Activated CD4-positive, alpha-beta memory T cell treated with anti-CD3 and anti-CD28 coated beads, Interleukin-2, amount 10 ng/mL, durations not matched to agents 7 days and 5 days (primary cell): ENCODE results near the gene LGALS16. TPM values are rescaled to one million over a fixed set of nuclear protein-coding genes. Genes with fewer than 3 reads are reported as not detected.
"Not testable (repeated sequence)": the region's sequence is repeated elsewhere in the genome, so short reads cannot be mapped to it uniquely, and the experiment has no call there.

Experiments
- CTCF ChIA-PET: fragments of 350-600 bp; sonication (Branson Sonifier 250); formaldehyde crosslinking; loops from one replicate; lab custom pipeline; 2021; ENCODE audit warnings: antibody characterized with exemption, inconsistent platforms; lab: Charles Lee
- POLR2A ChIA-PET: fragments of 350-600 bp; sonication (Branson Sonifier 250); formaldehyde crosslinking; loops from one replicate; lab custom pipeline; 2021; ENCODE audit warnings: antibody characterized with exemption; lab: Charles Lee
- DNase-seq: peaks from one replicate; pipeline ENCODE4 v3.0.0-alpha.2; 2020
- H3K27ac Mint-ChIP-seq: one replicate; pipeline ENCODE4 v1.8.0; 2021; ENCODE audit warnings: mild to moderate bottlenecking, mixed read lengths
- H3K27me3 Mint-ChIP-seq: one replicate; pipeline ENCODE4 v1.8.0; 2021; ENCODE audit warnings: mixed read lengths
- H3K36me3 Mint-ChIP-seq: one replicate; pipeline ENCODE4 v1.8.0; 2021; ENCODE audit warnings: low read depth, mixed read lengths
- H3K4me1 Mint-ChIP-seq: one replicate; pipeline ENCODE4 v1.8.0; 2021; ENCODE audit warnings: mixed read lengths
- H3K4me3 Mint-ChIP-seq: one replicate; pipeline ENCODE4 v1.8.0; 2021; ENCODE audit warnings: mild to moderate bottlenecking, mixed read lengths
- H3K9me3 Mint-ChIP-seq: one replicate; pipeline ENCODE4 v1.8.0; 2021; ENCODE audit warnings: mixed read lengths
- total RNA-seq, 2 experiments: library from RNA; stranded (reverse); gene quantifications; one replicate each; pipeline ENCODE4 v1.2.3, GENCODE V29; 2021

The LGALS16 gene
- total RNA-seq, 2 experiments from 2014 or later = not detected

DNA sequence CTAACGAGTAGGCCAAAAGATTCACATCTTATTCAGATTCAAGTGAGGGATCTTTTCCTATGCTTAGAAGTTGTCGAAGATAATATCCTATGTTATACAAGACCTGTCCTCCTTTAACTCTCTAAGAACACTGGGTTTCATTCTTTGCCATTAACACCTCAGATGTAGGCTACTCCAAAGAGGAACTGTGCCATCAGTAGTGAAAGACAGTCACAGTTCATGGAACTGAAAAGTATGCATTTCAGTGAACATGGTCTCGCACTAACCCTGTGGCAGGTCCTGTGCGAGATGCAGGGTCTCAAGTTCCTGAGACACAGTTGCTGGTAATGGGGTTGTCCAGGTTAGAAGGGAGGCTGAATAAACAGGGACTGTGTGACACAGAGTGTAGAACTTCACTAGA is 4.1 kb downstream of the LGALS16 start:
- Mint-ChIP-seq H3K9me3 (no peaks in the 10 kb centered on the region), H3K27ac (no peak overlapping the region), H3K4me3 (no peak overlapping the region), H3K4me1 (peaks cover 2% of the 10 kb centered on the region), H3K36me3 (no peaks in the 10 kb centered on the region), H3K27me3 (peaks cover 19% of the 10 kb centered on the region)
- no peak for DNase-seq
- ChIA-PET CTCF (no interaction called here), POLR2A (no interaction called here)

- ChIA-PET POLR2A (no interaction called here), CTCF (no interaction called here)
- H3K4me3 Mint-ChIP-seq = no peak overlapping the region
- DNase-seq = no peak
- H3K36me3 Mint-ChIP-seq = no peaks in the 10 kb centered on the region
- H3K4me1 Mint-ChIP-seq = peaks cover 2% of the 10 kb centered on the region
- no peak overlapping the region for H3K27ac Mint-ChIP-seq
- H3K27me3 Mint-ChIP-seq = peaks cover 19% of the 10 kb centered on the region
- peaks cover 3% of the 10 kb centered on the region for H3K9me3 Mint-ChIP-seq
Observed at GRCh38 chr19:39660661-39661060, 4.9 kb downstream of the LGALS16 start.

DNA sequence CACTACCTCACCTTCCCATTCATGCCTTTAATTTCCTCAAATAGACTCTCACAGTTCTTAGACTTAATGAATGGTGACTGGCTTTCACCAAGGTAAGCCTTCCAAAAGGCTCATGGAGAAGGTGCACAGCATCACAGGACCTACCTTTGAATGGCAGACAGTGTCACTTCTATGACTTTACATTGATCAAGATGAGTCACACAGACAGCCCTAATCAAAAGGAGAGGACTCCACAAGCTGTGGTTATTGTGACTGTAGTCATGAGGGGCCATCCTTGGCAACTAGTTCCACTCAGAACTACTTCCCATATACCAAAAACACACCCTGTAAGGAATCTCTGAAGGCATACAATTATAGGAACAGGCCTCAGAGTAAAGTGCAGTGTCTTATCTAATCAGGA is 5.9 kb downstream of the LGALS16 start:
- Mint-ChIP-seq H3K27me3 (peaks cover 17% of the 10 kb centered on the region), H3K4me1 (peaks cover 2% of the 10 kb centered on the region), H3K27ac (no peak overlapping the region), H3K9me3 (peaks cover 7% of the 10 kb centered on the region), H3K4me3 (no peak overlapping the region), H3K36me3 (peaks cover 2% of the 10 kb centered on the region)
- ChIA-PET CTCF (no interaction called here), POLR2A (no interaction called here)
- no peak for DNase-seq

DNA sequence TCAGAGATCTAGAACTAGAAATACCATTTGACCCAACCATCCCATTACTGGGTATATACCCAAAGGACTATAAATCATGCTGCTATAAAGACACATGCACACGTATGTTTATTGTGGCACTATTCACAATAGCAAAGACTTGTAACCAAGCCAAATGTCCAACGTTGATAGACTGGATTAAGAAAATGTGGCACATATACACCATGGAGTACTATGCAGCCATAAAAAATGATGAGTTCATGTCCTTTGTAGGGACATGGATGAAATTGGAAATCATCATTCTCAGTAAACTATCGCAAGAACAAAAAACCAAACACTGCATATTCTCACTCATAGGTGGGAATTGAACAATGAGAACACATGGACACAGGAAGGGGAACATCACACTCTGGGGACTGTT is 14.1 kb downstream of the LGALS16 start:
- H3K27me3 Mint-ChIP-seq = peaks cover 22% of the 10 kb centered on the region
- POLR2A ChIA-PET, H3K36me3 Mint-ChIP-seq, H3K4me3 Mint-ChIP-seq, DNase-seq, CTCF ChIA-PET, H3K27ac Mint-ChIP-seq, H3K4me1 Mint-ChIP-seq: not testable (repeated sequence)
- peaks cover 10% of the 10 kb centered on the region for H3K9me3 Mint-ChIP-seq

GRCh38 chr19:39670998-39671397 is 15.3 kb downstream of the LGALS16 start:
- Mint-ChIP-seq H3K27me3 (peaks cover 21% of the 10 kb centered on the region), H3K36me3 (peaks cover 5% of the 10 kb centered on the region), H3K4me3 (no peak overlapping the region), H3K27ac (no peak overlapping the region), H3K9me3 (peaks cover 7% of the 10 kb centered on the region), H3K4me1 (peaks cover 20% of the 10 kb centered on the region)
- POLR2A ChIA-PET = interaction anchor here (1.5 kb wide), 1 partner anchor 119 kb away, joined by 3 read pairs; no protein-coding TSS in a partner anchor
- CTCF ChIA-PET = interaction anchor here (0.8 to 7.5 kb wide), 5 partner anchors 118 to 231 kb away, joined by 3 to 54 read pairs (median 4); no protein-coding TSS in a partner anchor
- DNase-seq = no peak

DNA sequence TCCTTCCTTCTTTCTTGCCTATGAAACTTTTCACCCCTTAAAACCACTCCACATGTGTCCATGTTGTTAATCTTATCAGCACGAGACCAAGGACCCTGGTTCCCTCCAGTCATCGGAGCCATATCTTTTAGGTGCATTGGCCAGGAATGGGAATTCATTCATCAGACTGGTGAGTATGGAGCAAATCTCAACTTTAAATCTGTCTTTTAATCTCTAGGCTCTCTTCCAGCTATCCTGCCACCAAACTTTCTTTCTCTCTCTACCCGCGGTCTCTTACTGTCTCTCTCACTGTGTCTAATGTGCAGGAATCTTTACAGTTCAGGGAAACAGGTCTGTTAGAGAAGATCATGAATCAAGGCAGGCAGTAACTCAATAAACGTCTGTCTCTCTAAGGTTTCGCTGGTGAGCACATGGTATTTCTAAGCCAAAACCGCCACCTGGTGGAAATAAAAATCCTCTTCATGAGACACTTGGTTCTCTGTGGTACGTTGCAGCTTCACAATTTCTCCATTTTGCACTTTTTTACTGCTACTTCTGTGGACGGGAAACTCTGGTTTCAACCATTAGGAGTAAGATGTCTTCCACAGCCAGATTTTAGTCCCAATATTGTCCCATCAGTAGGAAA is 16.1 kb downstream of the LGALS16 start:
- H3K27me3 Mint-ChIP-seq = peaks cover 15% of the 10 kb centered on the region
- DNase-seq = peak; percentile 48
- H3K27ac Mint-ChIP-seq = no peak overlapping the region

GRCh38 chr19:39672473-39672872 is 16.8 kb downstream of the LGALS16 start:
- CTCF ChIA-PET = interaction anchor here (0.8 to 7.5 kb wide), 7 partner anchors 87 to 232 kb away, joined by 3 to 54 read pairs (median 4); no protein-coding TSS in a partner anchor
- H3K4me1 Mint-ChIP-seq = peaks cover 29% of the 10 kb centered on the region
- no peak for DNase-seq
- no peaks in the 10 kb centered on the region for H3K36me3 Mint-ChIP-seq
- no peak overlapping the region for H3K27ac Mint-ChIP-seq
- no peaks in the 10 kb centered on the region for H3K9me3 Mint-ChIP-seq
- H3K4me3 Mint-ChIP-seq = no peak overlapping the region
- POLR2A ChIA-PET = no interaction called here
- peaks cover 10% of the 10 kb centered on the region for H3K27me3 Mint-ChIP-seq

More for the DNA sequence above, 16.1 kb downstream of the LGALS16 start:
- POLR2A ChIA-PET = interaction anchor here (1.5 kb wide), 1 partner anchor 120 kb away, joined by 3 read pairs; no protein-coding TSS in a partner anchor
- Mint-ChIP-seq H3K36me3 (peaks cover under 1% of the 10 kb centered on the region), H3K4me1 (peaks cover 26% of the 10 kb centered on the region), H3K9me3 (peaks cover under 1% of the 10 kb centered on the region), H3K4me3 (no peak overlapping the region)
- CTCF ChIA-PET = interaction anchor here (0.6 to 7.5 kb wide), 6 partner anchors 119 to 232 kb away, joined by 3 to 54 read pairs (median 4); partner anchors contain the start of gene EID2

GRCh38 chr19:39673862-39674261 is 18.1 kb downstream of the LGALS16 start:
- H3K9me3 Mint-ChIP-seq, H3K27ac Mint-ChIP-seq, H3K36me3 Mint-ChIP-seq, H3K4me3 Mint-ChIP-seq, DNase-seq, H3K27me3 Mint-ChIP-seq: not testable (repeated sequence)
- peaks cover 40% of the 10 kb centered on the region for H3K4me1 Mint-ChIP-seq
- ChIA-PET POLR2A (interaction anchor here (0.9 to 1.4 kb wide), 3 partner anchors 94 to 171 kb away, joined by 3 to 5 read pairs (median 3); partner anchors contain the start of gene EID2B), CTCF (interaction anchor here (0.9 to 7.5 kb wide), 8 partner anchors 9 to 234 kb away, joined by 3 to 54 read pairs (median 5); no protein-coding TSS in a partner anchor)

- Mint-ChIP-seq H3K9me3 (no peaks in the 10 kb centered on the region), H3K27me3 (peaks cover 4% of the 10 kb centered on the region), H3K27ac (peak overlapping the region; percentile 69), H3K4me3 (no peak overlapping the region), H3K4me1 (peaks cover 59% of the 10 kb centered on the region), H3K36me3 (no peaks in the 10 kb centered on the region)
- no peak for DNase-seq
- POLR2A ChIA-PET = interaction anchor here (0.6 to 1.4 kb wide), 3 partner anchors 83 to 294 kb away, joined by 3 to 5 read pairs (median 3); partner anchors contain the start of genes PSMC4 and RPS16
- CTCF ChIA-PET = interaction anchor here (1.2 to 7.5 kb wide), 3 partner anchors 123 to 167 kb away, joined by 4 to 54 read pairs (median 15); no protein-coding TSS in a partner anchor
Observed at GRCh38 chr19:39676004-39676403, 20.3 kb downstream of the LGALS16 start.

DNA sequence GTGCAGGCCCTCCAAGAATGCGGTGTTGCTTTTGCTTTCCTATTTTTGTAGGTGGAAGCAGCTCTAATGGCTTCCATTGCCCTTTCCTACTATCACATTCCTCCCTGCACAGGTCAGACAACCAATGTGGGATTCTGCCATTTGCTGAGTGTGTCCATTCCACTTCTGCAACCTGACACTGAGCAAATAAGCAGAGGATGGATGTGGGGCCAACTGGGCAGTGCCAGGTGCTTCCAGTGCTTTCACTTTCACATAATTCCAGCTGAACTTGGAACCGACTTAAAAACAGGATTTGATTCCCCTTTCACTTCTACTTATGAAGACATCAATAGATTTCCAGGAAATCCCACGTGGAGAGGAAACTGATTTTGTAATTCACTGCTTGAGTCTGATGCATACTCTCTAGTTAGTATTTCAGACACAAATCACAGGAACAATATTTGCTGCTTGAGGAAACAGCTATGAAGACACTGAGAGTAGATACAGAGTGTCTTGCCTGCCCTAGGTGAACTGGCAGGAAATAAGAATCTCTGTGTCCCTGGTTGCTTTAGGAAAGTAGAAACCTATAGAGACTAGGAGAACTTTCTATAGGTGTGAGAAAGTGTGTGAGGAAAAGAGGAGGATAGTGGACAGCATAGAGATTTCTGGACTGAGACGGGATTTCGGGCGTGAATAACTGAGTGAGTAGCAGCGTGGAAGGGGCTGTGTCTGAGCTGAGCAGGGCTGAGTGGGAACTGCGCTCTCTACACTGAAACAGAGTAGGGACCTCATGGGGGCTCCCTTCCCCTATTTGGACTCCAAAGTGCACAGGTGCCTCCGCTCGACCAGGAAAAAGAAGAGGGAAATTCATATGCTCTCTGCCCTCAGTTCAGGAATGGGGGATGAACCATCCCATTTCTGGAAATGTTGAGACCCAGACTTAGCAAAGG is 22.5 kb downstream of the LGALS16 start:
- H3K27ac Mint-ChIP-seq = peak overlapping the region; percentile 86
- H3K27me3 Mint-ChIP-seq = no peaks in the 10 kb centered on the region
- no peaks in the 10 kb centered on the region for H3K9me3 Mint-ChIP-seq
- H3K36me3 Mint-ChIP-seq = no peaks in the 10 kb centered on the region
- POLR2A ChIA-PET = interaction anchor here (0.7 to 1.6 kb wide), 3 partner anchors 62 to 243 kb away, joined by 3 to 5 read pairs (median 4); partner anchors contain the start of genes RPS16 and SUPT5H
- CTCF ChIA-PET = interaction anchor here (0.6 to 1.1 kb wide), 4 partner anchors 88 to 168 kb away, joined by 3 to 5 read pairs (median 4); partner anchors contain the start of gene FBL
- peaks cover 58% of the 10 kb centered on the region for H3K4me1 Mint-ChIP-seq
- H3K4me3 Mint-ChIP-seq = peak overlapping the region; percentile 75
- DNase-seq = no peak

GRCh38 chr19:39679056-39679790 is 23.5 kb downstream of the LGALS16 start:
- peak overlapping the region; percentile 86 for H3K27ac Mint-ChIP-seq
- ChIA-PET POLR2A (interaction anchor here (1.5 kb wide), 1 partner anchor 234 kb away, joined by 4 read pairs; the partner anchor contains the start of gene SUPT5H), CTCF (interaction anchor here (0.6 to 1.1 kb wide), 2 partner anchors 128 to 167 kb away, joined by 3 to 5 read pairs; partner anchors contain the start of gene FBL)
- H3K36me3 Mint-ChIP-seq = peaks cover 3% of the 10 kb centered on the region
- no peaks in the 10 kb centered on the region for H3K9me3 Mint-ChIP-seq
- DNase-seq = peak; percentile 53
- H3K27me3 Mint-ChIP-seq = no peaks in the 10 kb centered on the region
- H3K4me3 Mint-ChIP-seq = peak overlapping the region; percentile 75
- H3K4me1 Mint-ChIP-seq = peaks cover 55% of the 10 kb centered on the region

DNA sequence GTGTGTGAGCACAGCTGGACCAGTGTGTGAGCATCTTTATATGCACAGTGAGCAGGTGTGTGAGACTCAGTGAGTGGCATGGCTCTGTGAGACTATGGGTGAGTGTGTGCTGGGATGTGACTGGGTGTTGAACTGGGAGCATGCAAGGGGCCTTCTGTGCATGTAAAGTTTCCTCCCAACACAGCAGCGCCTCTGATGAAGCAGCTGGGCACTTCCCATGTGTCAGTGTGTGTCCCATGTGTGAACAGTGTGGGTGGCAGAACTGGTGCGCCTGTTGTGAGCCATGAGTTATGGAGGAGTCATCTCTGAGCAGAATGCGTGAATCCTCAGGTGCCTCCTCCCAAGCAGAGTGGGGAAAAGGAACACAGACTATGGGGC is 24.1 kb downstream of the LGALS16 start:
- peaks cover 8% of the 10 kb centered on the region for H3K36me3 Mint-ChIP-seq
- no peaks in the 10 kb centered on the region for H3K27me3 Mint-ChIP-seq
- H3K4me3 Mint-ChIP-seq = peak overlapping the region; percentile 75
- no peak for DNase-seq
- peaks cover 55% of the 10 kb centered on the region for H3K4me1 Mint-ChIP-seq
- ChIA-PET POLR2A (no interaction called here), CTCF (no interaction called here)
- H3K9me3 Mint-ChIP-seq = no peaks in the 10 kb centered on the region
- peak overlapping the region; percentile 86 for H3K27ac Mint-ChIP-seq
